ENCODE results near the gene HEXD. TPM values are rescaled to one million over a fixed set of nuclear protein-coding genes. Genes with fewer than 3 reads are reported as not detected.
"Not testable (repeated sequence)": the region's sequence is repeated elsewhere in the genome, so short reads cannot be mapped to it uniquely, and the experiment has no call there.

The HEXD gene
- polyA plus RNA-seq, 3 donors = 39.6 to 49.9 (median 41.9) TPM

GRCh38 chr17:82453706-82454105, 35.6 kb downstream of the HEXD start:
- DNase-seq = not testable (repeated sequence)

- no peak for DNase-seq
Observed at GRCh38 chr17:82457073-82457928, 39.2 kb downstream of the HEXD start.

DNA sequence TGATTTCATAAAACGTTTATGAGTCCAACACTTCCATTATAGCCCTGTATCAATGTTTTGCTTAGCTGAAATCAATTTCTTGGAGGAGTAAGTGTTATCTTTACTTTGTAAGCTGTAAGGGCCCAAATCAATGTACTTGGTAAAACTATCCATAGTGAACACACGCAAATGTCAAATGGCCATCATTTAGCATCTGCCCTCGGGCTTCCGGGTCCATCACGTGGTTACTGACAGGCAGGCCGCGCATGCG, 39.7 kb downstream of the HEXD start:
- no peak for DNase-seq

DNA sequence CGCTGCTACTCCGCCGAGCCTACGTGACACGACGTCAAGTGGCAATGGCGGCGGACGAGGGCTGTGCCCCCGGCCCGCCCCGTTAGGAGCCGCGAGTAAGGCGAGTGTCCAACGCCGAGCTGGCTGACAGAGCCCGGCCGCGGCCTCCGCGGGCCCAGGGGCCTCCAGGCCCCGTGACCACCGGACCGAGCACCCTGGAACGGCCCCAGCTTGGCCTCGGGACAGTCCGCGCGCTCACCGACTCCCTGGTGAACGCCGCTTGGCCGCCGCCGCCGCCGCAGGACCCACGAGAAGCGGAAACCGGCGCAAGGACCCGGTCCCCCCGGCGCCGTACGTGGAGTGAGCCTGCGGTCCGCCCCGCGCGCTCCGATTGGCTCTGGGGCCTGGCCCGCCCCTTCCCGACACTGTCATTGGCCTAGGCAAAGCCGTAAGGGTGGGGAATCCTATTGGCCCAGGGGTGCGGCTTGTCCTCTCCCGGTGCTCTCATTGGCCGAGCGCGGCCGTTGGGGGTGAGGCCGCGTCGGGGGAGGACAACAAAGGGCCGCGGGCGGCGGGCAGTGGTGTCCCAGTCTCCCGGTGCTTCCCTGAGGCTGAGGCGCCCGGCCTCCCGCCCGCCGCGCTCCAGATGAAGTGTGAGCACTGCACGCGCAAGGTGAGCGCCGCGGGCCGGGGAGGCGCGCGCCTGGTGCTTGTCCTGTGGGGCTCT, 40.2 kb downstream of the HEXD start, which contains the start of gene NARF:
Gene NARF, plus strand, starts transcription at position 563 of the 706 bp plus-strand sequence. Its CDS starts 63 bp downstream, at position 626.
- peak; percentile 98 for DNase-seq

- no peak for DNase-seq
Observed at GRCh38 chr17:82458885-82459424, 40.8 kb downstream of the HEXD start.

DNA sequence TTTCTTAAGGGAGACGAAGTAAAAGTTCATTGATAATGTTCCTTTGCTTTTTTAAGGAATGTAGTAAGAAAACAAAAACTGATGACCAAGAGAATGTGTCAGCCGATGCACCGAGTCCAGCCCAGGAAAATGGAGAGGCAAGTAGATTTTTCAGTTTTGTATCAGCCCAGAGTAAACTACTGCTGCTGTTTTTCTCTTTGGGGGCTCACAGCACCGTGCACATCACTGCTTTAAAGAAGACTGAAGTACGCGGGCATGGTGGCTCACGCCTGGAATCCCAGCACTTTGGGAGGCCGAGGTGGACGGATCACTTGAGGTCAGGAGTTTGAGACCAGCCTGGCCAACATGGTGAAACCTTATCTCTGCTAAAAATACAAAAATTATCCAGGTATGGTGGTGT, 41.8 kb downstream of the HEXD start:
- not testable (repeated sequence) for DNase-seq

GRCh38 chr17:82461827-82462524, 43.8 kb downstream of the HEXD start:
- no peak for DNase-seq

- no peak for DNase-seq
Observed at GRCh38 chr17:82463391-82463790, 45.2 kb downstream of the HEXD start.

DNA sequence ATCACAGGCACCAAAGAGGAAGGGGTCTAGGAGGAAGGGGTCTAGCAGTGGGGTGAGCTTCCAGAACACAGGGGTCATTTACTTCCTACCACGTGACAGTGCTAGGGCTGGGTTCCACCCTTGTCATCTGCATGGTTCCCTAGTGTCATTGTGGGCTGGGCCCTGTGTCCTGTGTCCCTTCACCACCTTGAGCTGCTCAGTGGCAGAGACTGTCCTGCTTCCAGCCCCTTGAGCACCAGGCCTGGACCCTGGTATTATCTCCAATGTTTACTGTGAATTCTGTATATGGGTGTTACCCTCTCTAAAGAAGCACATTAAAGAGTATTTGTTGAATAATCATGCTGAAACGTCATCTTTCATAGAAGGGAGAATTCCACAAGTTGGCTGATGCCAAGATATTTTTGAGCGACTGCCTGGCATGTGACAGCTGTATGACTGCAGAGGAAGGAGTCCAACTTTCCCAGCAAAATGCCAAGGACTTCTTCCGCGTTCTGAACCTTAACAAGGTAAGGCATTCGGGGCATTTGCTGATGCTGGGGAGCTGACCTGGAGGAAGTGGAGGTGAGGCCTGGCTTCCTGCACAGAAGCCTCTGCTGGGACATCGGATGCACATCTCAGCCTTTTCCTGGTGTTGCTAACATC, 45.9 kb downstream of the HEXD start:
- DNase-seq = no peak

DNA sequence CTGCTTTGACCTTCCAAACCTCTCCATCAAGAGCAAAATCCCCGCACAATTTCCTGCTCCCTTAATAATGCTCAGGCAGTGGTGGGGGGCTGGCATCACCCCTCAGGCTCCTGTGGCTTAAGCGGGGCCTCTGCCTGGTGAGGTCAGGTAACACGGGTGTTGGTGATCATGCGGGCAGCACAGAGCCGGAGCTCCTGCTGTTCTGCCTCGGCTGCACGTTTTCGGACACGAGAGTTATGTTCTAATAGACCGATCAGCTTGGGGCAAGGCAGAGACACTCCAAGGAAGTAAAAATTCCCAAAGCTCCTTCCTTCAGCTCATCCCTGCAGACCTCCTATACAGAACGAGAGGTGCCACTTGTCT, 46.4 kb downstream of the HEXD start:
- no peak for DNase-seq

DNA sequence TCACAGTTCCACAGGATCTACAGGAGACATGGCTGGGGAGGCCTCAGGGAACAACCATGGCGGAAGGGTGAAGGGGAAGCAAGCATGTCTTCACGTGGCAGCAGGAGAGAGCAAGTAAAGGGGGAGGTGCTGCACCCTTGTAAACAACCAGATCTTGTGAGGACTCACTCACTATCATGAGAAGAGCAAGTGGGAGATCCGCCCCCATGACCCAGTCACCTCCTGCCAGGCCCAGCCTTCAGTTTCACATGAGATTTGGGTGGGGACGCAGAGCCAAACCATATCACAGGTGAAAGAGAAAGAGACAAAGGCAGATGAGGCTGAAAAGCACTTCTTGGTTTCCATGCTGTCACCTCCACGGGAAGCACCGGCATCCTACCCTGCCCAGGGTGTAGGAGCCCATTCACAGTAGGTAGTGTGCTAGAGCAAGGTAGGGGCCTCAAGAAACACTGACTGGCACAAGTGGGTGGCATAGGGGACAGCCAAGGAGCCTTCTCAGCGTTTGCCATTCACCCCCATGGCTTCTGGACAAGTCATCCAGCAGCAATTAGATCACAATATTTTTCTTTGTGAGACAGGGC, 47.0 kb downstream of the HEXD start:
- DNase-seq = no peak

GRCh38 chr17:82468692-82469091, 50.5 kb downstream of the HEXD start:
- no peak for DNase-seq

DNA sequence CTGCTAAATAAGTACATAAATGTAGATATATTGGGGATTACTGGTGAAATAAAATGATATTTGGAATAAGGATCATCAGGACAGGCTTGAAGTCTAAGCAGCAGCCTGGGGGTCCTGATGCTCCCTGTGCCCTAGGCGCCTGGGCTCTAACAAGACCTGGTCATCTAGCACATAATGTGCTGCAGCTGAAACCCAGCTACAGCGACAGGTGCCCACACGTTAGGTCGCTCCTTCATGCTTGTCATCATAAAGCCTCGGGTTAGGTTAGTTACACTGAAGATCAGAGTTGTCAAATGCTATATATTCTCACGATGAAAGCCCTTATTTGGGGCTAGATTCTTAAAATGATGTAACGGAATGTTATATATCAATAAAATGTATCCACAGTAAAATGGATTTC, 51.9 kb downstream of the HEXD start:
- DNase-seq = no peak

- DNase-seq = no peak
Observed at GRCh38 chr17:82474223-82475010, 56.3 kb downstream of the HEXD start.

- no peak for DNase-seq
Observed at GRCh38 chr17:82475458-82475857, 57.3 kb downstream of the HEXD start.

- no peak for DNase-seq
Observed at GRCh38 chr17:82477934-82478333, 59.8 kb downstream of the HEXD start.

GRCh38 chr17:82479602-82480001, 61.5 kb downstream of the HEXD start:
- no peak for DNase-seq

GRCh38 chr17:82480318-82480717, 62.2 kb downstream of the HEXD start:
- DNase-seq = no peak

DNA sequence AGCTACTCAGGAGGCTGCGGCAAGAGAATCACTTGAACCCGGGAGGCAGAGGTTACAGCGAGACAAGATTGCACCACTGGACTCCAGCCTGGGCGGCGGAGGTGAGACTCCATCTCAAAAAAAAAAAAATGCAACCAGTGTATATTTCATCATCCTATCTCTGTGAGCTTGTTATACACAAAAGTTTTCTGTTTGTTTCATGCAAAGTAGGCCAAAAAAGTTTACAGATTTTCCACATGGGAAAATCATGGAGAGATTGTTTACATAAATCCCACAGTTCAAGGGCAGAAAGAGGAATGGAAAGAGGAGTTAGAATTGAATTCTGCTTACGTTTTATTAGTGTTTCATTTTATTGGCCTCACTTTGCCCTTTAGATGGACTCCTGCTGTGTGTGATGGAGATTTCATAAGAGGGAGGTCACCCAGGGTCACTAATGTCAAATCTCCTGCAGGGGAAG, 65.1 kb downstream of the HEXD start:
- DNase-seq = no peak

- no peak for DNase-seq
Observed at GRCh38 chr17:82483836-82484235, 65.7 kb downstream of the HEXD start.

All from renal pelvis (tissue), 4 donors.